Measurements from ENCODE around the gene PHAF1. TPM values are rescaled to one million over a fixed set of nuclear protein-coding genes. Genes with fewer than 3 reads are reported as not detected.

Gene PHAF1
- total RNA-seq (2014; rRNA removed; shearing (Covaris generic)) = 22.3 and 24.4 TPM in 2 replicates
- 14.3 and 15.2 TPM in 2 replicates for polyA plus RNA-seq (2016; fragmentation: Nextera tagmentation; extraction: Ambion mirVana)

GRCh38 chr16:67109407-67110135, at the start of gene PHAF1:
Gene PHAF1 (plus strand): TSS chr16:67109941. CDS start chr16:67110176, 235 bp downstream.
- DNase-seq = peak; percentile 95
- Histone ChIP-seq H3K9me2 (ENCODE audit: insufficient read depth) (no peaks in the 10 kb centered on the region), H3F3A (ENCODE audit: insufficient read depth) (peaks cover 24% of the 10 kb centered on the region), H4K20me1 (ENCODE audit: insufficient read depth) (no peaks in the 10 kb centered on the region), H3K4me1 (ENCODE audit: insufficient read depth) (peaks cover 15% of the 10 kb centered on the region), H3K27me3 (replicated peaks; ENCODE audit: insufficient read depth) (no peaks in the 10 kb centered on the region), H3K9me3 (ENCODE audit: low read depth) (no peaks in the 10 kb centered on the region), H3K4me2 (ENCODE audit: unreplicated experiment) (peak within 1 kb of the TSS; percentile 85), H3K36me3 (ENCODE audit: low read depth) (no peaks in the 10 kb centered on the region), H3K9ac (peak within 1 kb of the TSS; percentile 79), H3K4me3 (peak within 1 kb of the TSS; percentile 92), H3K79me2 (ENCODE audit: insufficient read depth) (peaks cover 47% of the 10 kb centered on the region), H3K27ac (peak within 1 kb of the TSS; percentile 63), H2AFZ (peak within 1 kb of the TSS; percentile 91)
- 1 to 2% methylated on average over 54 to 62 of the region's 63 CpGs for WGBS, 2 experiments (ENCODE audit: low coverage in 1 of 2, low lambda C conversion rate in 2 of 2, missing lambda C conversion rate in 2 of 2)
- in situ Hi-C loops (cut with MboI) = no loop called here
- TF ChIP-seq EZH2 (IDR thresholded peaks at IDR 0.05; ENCODE audit: insufficient read depth, poor library complexity, severe bottlenecking) (no peak), EZH2phosphoT487 (IDR thresholded peaks at IDR 0.05; ENCODE audit: insufficient read depth, low read depth) (no peak)

GRCh38 chr16:67063008-67063407, 46.7 kb upstream of the PHAF1 start:
- peaks cover 100% of the 10 kb centered on the region for H3K79me2 ChIP-seq (ENCODE audit: insufficient read depth)
- TF ChIP-seq EZH2 (IDR thresholded peaks at IDR 0.05; ENCODE audit: insufficient read depth, poor library complexity, severe bottlenecking) (no peak), EZH2phosphoT487 (IDR thresholded peaks at IDR 0.05; ENCODE audit: insufficient read depth, low read depth) (no peak)
- H2AFZ ChIP-seq = no peak overlapping the region
- H4K20me1 ChIP-seq (ENCODE audit: insufficient read depth) = no peaks in the 10 kb centered on the region
- H3K4me1 ChIP-seq (ENCODE audit: insufficient read depth) = no peaks in the 10 kb centered on the region
- no peak overlapping the region for H3K4me3 ChIP-seq
- H3K36me3 ChIP-seq (ENCODE audit: low read depth) = peaks cover 14% of the 10 kb centered on the region
- peaks cover 16% of the 10 kb centered on the region for H3F3A ChIP-seq (ENCODE audit: insufficient read depth)
- H3K9me3 ChIP-seq (ENCODE audit: low read depth) = no peaks in the 10 kb centered on the region
- in situ Hi-C loops (cut with MboI) = no loop called here
- no peaks in the 10 kb centered on the region for H3K27me3 ChIP-seq (replicated peaks; ENCODE audit: insufficient read depth)
- H3K4me2 ChIP-seq (ENCODE audit: unreplicated experiment) = no peak overlapping the region
- no peaks in the 10 kb centered on the region for H3K9me2 ChIP-seq (ENCODE audit: insufficient read depth)
- H3K27ac ChIP-seq = no peak overlapping the region
- no peak overlapping the region for H3K9ac ChIP-seq
- WGBS, 2 experiments (ENCODE audit: low coverage in 1 of 2, low lambda C conversion rate in 2 of 2, missing lambda C conversion rate in 2 of 2) = 68 to 75% methylated on average over 2 of the region's 2 CpGs
- no peak for DNase-seq

GRCh38 chr16:67068212-67068753, 41.5 kb upstream of the PHAF1 start:
- no peaks in the 10 kb centered on the region for H3F3A ChIP-seq (ENCODE audit: insufficient read depth)
- H3K9ac ChIP-seq = no peak overlapping the region
- peaks cover 99% of the 10 kb centered on the region for H3K79me2 ChIP-seq (ENCODE audit: insufficient read depth)
- no peak for TF ChIP-seq EZH2 (IDR thresholded peaks at IDR 0.05; ENCODE audit: insufficient read depth, poor library complexity, severe bottlenecking)
- no peaks in the 10 kb centered on the region for H3K27me3 ChIP-seq (replicated peaks; ENCODE audit: insufficient read depth)
- H3K27ac ChIP-seq = no peak overlapping the region
- no peaks in the 10 kb centered on the region for H4K20me1 ChIP-seq (ENCODE audit: insufficient read depth)
- peaks cover 33% of the 10 kb centered on the region for H3K36me3 ChIP-seq (ENCODE audit: low read depth)
- H2AFZ ChIP-seq = no peak overlapping the region
- peak; percentile 53 for DNase-seq
- H3K4me3 ChIP-seq = no peak overlapping the region
- in situ Hi-C loops (cut with MboI) = no loop called here
- no peaks in the 10 kb centered on the region for H3K9me3 ChIP-seq (ENCODE audit: low read depth)
- WGBS, 2 experiments (ENCODE audit: low coverage in 1 of 2, low lambda C conversion rate in 2 of 2, missing lambda C conversion rate in 2 of 2) = 95 to 100% methylated on average over 2 of the region's 2 CpGs
- no peak overlapping the region for H3K4me2 ChIP-seq (ENCODE audit: unreplicated experiment)
- H3K9me2 ChIP-seq (ENCODE audit: insufficient read depth) = no peaks in the 10 kb centered on the region
- no peaks in the 10 kb centered on the region for H3K4me1 ChIP-seq (ENCODE audit: insufficient read depth)

GRCh38 chr16:67071476-67072048, 38.2 kb upstream of the PHAF1 start:
- H3K27me3 ChIP-seq (replicated peaks; ENCODE audit: insufficient read depth) = no peaks in the 10 kb centered on the region
- in situ Hi-C loops (cut with MboI) = no loop called here
- peak; percentile 14 for DNase-seq
- no peaks in the 10 kb centered on the region for H3F3A ChIP-seq (ENCODE audit: insufficient read depth)
- H3K36me3 ChIP-seq (ENCODE audit: low read depth) = peaks cover 40% of the 10 kb centered on the region
- peaks cover 98% of the 10 kb centered on the region for H3K79me2 ChIP-seq (ENCODE audit: insufficient read depth)
- H3K27ac ChIP-seq = peak overlapping the region; percentile 5; the same call in 1 of the 2 replicates
- H3K4me2 ChIP-seq (ENCODE audit: unreplicated experiment) = no peak overlapping the region
- no peaks in the 10 kb centered on the region for H4K20me1 ChIP-seq (ENCODE audit: insufficient read depth)
- no peak overlapping the region for H3K4me3 ChIP-seq
- H3K4me1 ChIP-seq (ENCODE audit: insufficient read depth) = no peaks in the 10 kb centered on the region
- WGBS, 2 experiments (ENCODE audit: low coverage in 1 of 2, low lambda C conversion rate in 2 of 2, missing lambda C conversion rate in 2 of 2) = 89 to 90% methylated on average over 4 of the region's 4 CpGs
- H3K9me2 ChIP-seq (ENCODE audit: insufficient read depth) = no peaks in the 10 kb centered on the region
- H3K9ac ChIP-seq = no peak overlapping the region
- no peak overlapping the region for H2AFZ ChIP-seq
- TF ChIP-seq EZH2 (IDR thresholded peaks at IDR 0.05; ENCODE audit: insufficient read depth, poor library complexity, severe bottlenecking) = no peak
- no peaks in the 10 kb centered on the region for H3K9me3 ChIP-seq (ENCODE audit: low read depth)

All from GM23248 (cell line).